ENCODE results near the gene ZACN. TPM values are rescaled to one million over a fixed set of nuclear protein-coding genes. Genes with fewer than 3 reads are reported as not detected.
A peak's percentile ranks its signal among the peaks of the same experiment; 100 is the strongest.

Gene ZACN
- total RNA-seq, 1 experiment from 2014 or later: 0.09 TPM

DNA sequence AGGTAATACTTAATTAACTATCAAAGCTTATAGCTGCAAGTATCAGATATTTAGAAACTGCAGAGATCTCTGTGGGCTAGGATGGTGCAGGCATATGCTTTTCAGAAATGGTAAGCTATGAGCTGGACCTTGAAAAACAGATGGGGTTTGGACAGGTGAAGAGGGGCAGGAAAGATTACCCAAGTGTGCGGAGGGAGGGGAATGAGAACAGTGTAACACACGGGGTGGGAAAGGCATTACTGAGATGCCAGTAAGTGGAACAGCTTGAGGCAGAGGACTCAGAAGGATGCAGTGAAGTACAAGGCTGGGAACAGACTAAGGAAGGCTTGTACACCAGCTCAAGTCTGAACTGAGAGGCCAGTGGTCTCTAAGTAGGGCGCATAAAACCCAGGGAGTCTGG lies 29.7 kb upstream of the ZACN start:
- Histone ChIP-seq H2BK5ac (ENCODE audit: insufficient read length, low read length) (no peak overlapping the region), H2AK5ac (ENCODE audit: insufficient read length, low read length) (no peak overlapping the region), H2AFZ (ENCODE audit: low read length) (no peak overlapping the region), H4K8ac (replicated peaks; ENCODE audit: insufficient read length, low read depth, low read length) (no peak overlapping the region), H3K23me2 (ENCODE audit: insufficient read length, low read depth, low read length, poor library complexity, severe bottlenecking) (no peaks in the 10 kb centered on the region), H3K27me3 (ENCODE audit: insufficient read depth, low read length) (no peaks in the 10 kb centered on the region), H3K23ac (ENCODE audit: insufficient read length, low read depth, low read length) (no peak overlapping the region), H2BK120ac (ENCODE audit: low read depth, low read length, poor library complexity, severe bottlenecking) (no peak overlapping the region), H3K9ac (ENCODE audit: extremely low read depth, insufficient read length, low read length) (no peak overlapping the region), H3K56ac (ENCODE audit: insufficient read length, low read depth, low read length) (no peak overlapping the region), H3K4me1 (ENCODE audit: insufficient read depth, low read length) (no peaks in the 10 kb centered on the region), H3K4ac (ENCODE audit: low read depth, low read length) (no peak overlapping the region), H3T11ph (ENCODE audit: low read length) (no peak overlapping the region), H3K79me1 (ENCODE audit: insufficient read depth, low read depth, low read length, poor library complexity, severe bottlenecking) (no peaks in the 10 kb centered on the region), H3K4me2 (ENCODE audit: insufficient read depth, insufficient read length, low read length) (no peak overlapping the region), H3K27ac (ENCODE audit: insufficient read length, low read depth, low read length) (no peak overlapping the region), H3K9me3 (ENCODE audit: control insufficient read depth, low read depth, low read length) (no peaks in the 10 kb centered on the region), H3K18ac (ENCODE audit: insufficient read length, low read depth, low read length) (no peak overlapping the region), H2BK12ac (ENCODE audit: insufficient read length, low read depth, low read length) (no peak overlapping the region), H4K91ac (ENCODE audit: insufficient read length, low read depth, low read length) (no peak overlapping the region), H2BK15ac (ENCODE audit: low read depth, low read length) (no peak overlapping the region), H2BK20ac (ENCODE audit: low read depth, low read length, poor library complexity, severe bottlenecking) (no peak overlapping the region), H4K5ac (ENCODE audit: insufficient read length, low read depth, low read length) (no peak overlapping the region), H3K14ac (ENCODE audit: insufficient read depth, low read length) (no peak overlapping the region), H3K79me2 (ENCODE audit: insufficient read depth, low read length) (no peaks in the 10 kb centered on the region), H4K20me1 (ENCODE audit: control insufficient read depth, insufficient read depth, insufficient read length) (no peaks in the 10 kb centered on the region)
- no peak for DNase-seq
- H3K36me3 Mint-ChIP-seq (ENCODE audit: insufficient read depth in 1 of 3, low read depth in 3 of 3): peaks cover 48 to 82% (median 77%) of the 10 kb centered on the region in 3 experiments; a peak in 6 of 7 replicates
- no CpG with 5 or more reads among the region's 3 CpGs for WGBS (ENCODE audit: extremely low coverage, insufficient read length, low lambda C conversion rate)
- TF ChIP-seq, protein P1, sequence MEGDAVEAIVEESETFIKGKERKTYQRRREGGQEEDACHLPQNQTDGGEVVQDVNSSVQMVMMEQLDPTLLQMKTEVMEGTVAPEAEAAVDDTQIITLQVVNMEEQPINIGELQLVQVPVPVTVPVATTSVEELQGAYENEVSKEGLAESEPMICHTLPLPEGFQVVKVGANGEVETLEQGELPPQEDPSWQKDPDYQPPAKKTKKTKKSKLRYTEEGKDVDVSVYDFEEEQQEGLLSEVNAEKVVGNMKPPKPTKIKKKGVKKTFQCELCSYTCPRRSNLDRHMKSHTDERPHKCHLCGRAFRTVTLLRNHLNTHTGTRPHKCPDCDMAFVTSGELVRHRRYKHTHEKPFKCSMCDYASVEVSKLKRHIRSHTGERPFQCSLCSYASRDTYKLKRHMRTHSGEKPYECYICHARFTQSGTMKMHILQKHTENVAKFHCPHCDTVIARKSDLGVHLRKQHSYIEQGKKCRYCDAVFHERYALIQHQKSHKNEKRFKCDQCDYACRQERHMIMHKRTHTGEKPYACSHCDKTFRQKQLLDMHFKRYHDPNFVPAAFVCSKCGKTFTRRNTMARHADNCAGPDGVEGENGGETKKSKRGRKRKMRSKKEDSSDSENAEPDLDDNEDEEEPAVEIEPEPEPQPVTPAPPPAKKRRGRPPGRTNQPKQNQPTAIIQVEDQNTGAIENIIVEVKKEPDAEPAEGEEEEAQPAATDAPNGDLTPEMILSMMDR (conservative IDR thresholded peaks at IDR 0.05): no peak
- no peak overlapping the region for H3K4me3 Mint-ChIP-seq
- H3K9me3 Mint-ChIP-seq: no peaks in the 10 kb centered on the region
- peaks cover 3 to 15% of the 10 kb centered on the region in 2 experiments for H3K4me1 Mint-ChIP-seq
- peak overlapping the region in 2 of 3 experiments; percentile 13 to 41; a peak in 3 of 7 replicates for H3K27ac Mint-ChIP-seq
- no peaks in the 10 kb centered on the region for H3K27me3 Mint-ChIP-seq (ENCODE audit: low read depth)
